Spinal cord (tissue), 10 donors: Measurements from ENCODE around the gene NPC1L1. TPM values are rescaled to one million over a fixed set of nuclear protein-coding genes. Genes with fewer than 3 reads are reported as not detected.

ENCODE experiments used
- DNase-seq, 6 donors: peaks; one replicate each; pipeline versions ENCODE4 v3.0.0 to v3.0.0-alpha.2; 2013 to 2015; ENCODE audit warnings: low spot score in 6 of 6, low read depth in 4 of 6
- H3K27ac ChIP-seq: one replicate; pipeline ENCODE4 v1.5.1; 2013; ENCODE audit warnings: low read depth, low read length, control low read depth
- H3K27me3 ChIP-seq: one replicate; pipeline ENCODE4 v1.6.1; 2013; ENCODE audit warnings: low read length; ENCODE audit not compliant: control insufficient read depth, insufficient read depth
- H3K36me3 ChIP-seq: one replicate; pipeline ENCODE4 v1.6.1; 2013; ENCODE audit warnings: low read length; ENCODE audit not compliant: control insufficient read depth, insufficient read depth
- H3K4me1 ChIP-seq: one replicate; pipeline ENCODE4 v1.6.1; 2013; ENCODE audit warnings: low read length; ENCODE audit not compliant: control insufficient read depth, insufficient read depth
- H3K4me3 ChIP-seq: one replicate; pipeline ENCODE4 v1.5.1; 2013; ENCODE audit warnings: low read depth, low read length, control low read depth
- H3K9me3 ChIP-seq: one replicate; pipeline ENCODE4 v1.6.1; 2013; ENCODE audit warnings: low read length; ENCODE audit not compliant: control insufficient read depth, insufficient read depth
- WGBS: methylation state at CpG from one replicate; pipeline ENCODE4 v1.1.5; 2013; ENCODE audit warnings: missing lambda C conversion rate; ENCODE audit not compliant: insufficient coverage; 5-methylcytosine and 5-hydroxymethylcytosine counted together
- long read RNA-seq, 4 donors: transcript quantifications; one replicate each; lab custom pipeline, GENCODE V29; 2026
- polyA plus RNA-seq, 2 donors: library from polyadenylated mRNA; unstranded; fragments of 120-200 nt; gene quantifications; one replicate each; pipeline ENCODE4 v1.2.1, GENCODE V29; 2013; ENCODE audit not compliant: insufficient read length in 2 of 2
- total RNA-seq, 2 donors: library from RNA; depleted of rRNA in 1 of 2; stranded (reverse); fragments of 120-200 nt in 1 of 2; fragments of >200 nt in 1 of 2; gene quantifications; one replicate each; pipeline versions ENCODE4 v1.2.3 to v1.2.4, GENCODE V29; 2013 to 2014
- donor health status: healthy.

NPC1L1 gene
- total RNA-seq (under 1 TPM; 0.06 to 0.10 TPM), polyA plus RNA-seq (under 1 TPM; 0.10 to 0.11 TPM)
- long read RNA-seq, donor 1, result 0 reads
- long read RNA-seq, donor 2, result 0 reads
- long read RNA-seq, donor 3, result 0 reads
- long read RNA-seq, donor 4, result 0 reads

- Histone ChIP-seq H3K9me3 (no peaks in the 10 kb centered on the region), H3K4me1 (no peaks in the 10 kb centered on the region), H3K27ac (no peak within 1 kb of the TSS), H3K4me3 (no peak within 1 kb of the TSS), H3K36me3 (no peaks in the 10 kb centered on the region), H3K27me3 (no peaks in the 10 kb centered on the region)
- WGBS, result 50% methylated on average over 18 of the region's 20 CpGs
- DNase-seq, result no peak
These were observed at the start of gene NPC1L1 for GRCh38 chr7:44541028-44541869. NPC1L1 (minus strand) TSS chr7:44541330; CDS start chr7:44541259, 71 bp downstream.

GRCh38 chr7:44590910-44591309 is 49.8 kb upstream of the NPC1L1 start:
- no peaks in the 10 kb centered on the region for H3K4me1 ChIP-seq
- H3K36me3 ChIP-seq, result no peaks in the 10 kb centered on the region
- no CpG with 5 or more reads among the region's 1 CpG for WGBS
- no peak overlapping the region for H3K27ac ChIP-seq
- no peak for DNase-seq
- no peak overlapping the region for H3K4me3 ChIP-seq
- no peaks in the 10 kb centered on the region for H3K27me3 ChIP-seq
- no peaks in the 10 kb centered on the region for H3K9me3 ChIP-seq

GRCh38 chr7:44587843-44588711 is 46.9 kb upstream of the NPC1L1 start:
- 40% methylated on average over 3 of the region's 6 CpGs for WGBS
- H3K27me3 ChIP-seq, result no peaks in the 10 kb centered on the region
- H3K4me3 ChIP-seq, result no peak overlapping the region
- peak in 2 of 6 donors; percentile 62 to 70 for DNase-seq
- H3K27ac ChIP-seq, result no peak overlapping the region
- H3K9me3 ChIP-seq, result no peaks in the 10 kb centered on the region
- peaks cover 2% of the 10 kb centered on the region for H3K4me1 ChIP-seq
- H3K36me3 ChIP-seq, result no peaks in the 10 kb centered on the region

- DNase-seq, result no peak
- H3K27ac ChIP-seq, result peak overlapping the region; percentile 100
- H3K27me3 ChIP-seq, result no peaks in the 10 kb centered on the region
These were observed 42.2 kb upstream of the NPC1L1 start for GRCh38 chr7:44583146-44583865.

GRCh38 chr7:44581879-44582603 is 40.9 kb upstream of the NPC1L1 start, which contains the start of gene TMED4:
TMED4 (minus strand) TSS chr7:44582231; CDS start chr7:44582206, 25 bp downstream.
- WGBS, result under 1% methylated on average over 70 of the region's 71 CpGs
- peak within 1 kb of the TSS; percentile 93 for H3K4me3 ChIP-seq
- H3K4me1 ChIP-seq, result peaks cover 25% of the 10 kb centered on the region
- peak within 1 kb of the TSS; percentile 100 for H3K27ac ChIP-seq
- no peaks in the 10 kb centered on the region for H3K9me3 ChIP-seq
- DNase-seq, result peak; percentile 97 to 100 (median 98)
- H3K27me3 ChIP-seq, result no peaks in the 10 kb centered on the region
- H3K36me3 ChIP-seq, result peaks cover 31% of the 10 kb centered on the region

More at GRCh38 chr7:44583146-44583865, 42.2 kb upstream of the NPC1L1 start:
- peak overlapping the region; percentile 93 for H3K4me3 ChIP-seq
- 100% methylated on average over 6 of the region's 13 CpGs for WGBS
- H3K9me3 ChIP-seq, result no peaks in the 10 kb centered on the region
- peaks cover 24% of the 10 kb centered on the region for H3K36me3 ChIP-seq
- H3K4me1 ChIP-seq, result peaks cover 25% of the 10 kb centered on the region

GRCh38 chr7:44580945-44581878 is 40.1 kb upstream of the NPC1L1 start:
- Histone ChIP-seq H3K36me3 (peaks cover 39% of the 10 kb centered on the region), H3K27me3 (no peaks in the 10 kb centered on the region), H3K4me3 (peak overlapping the region; percentile 93), H3K27ac (peak overlapping the region; percentile 100), H3K9me3 (no peaks in the 10 kb centered on the region), H3K4me1 (peaks cover 25% of the 10 kb centered on the region)
- peak in 1 of 6 donors; percentile 18 for DNase-seq
- 25% methylated on average over 26 of the region's 30 CpGs for WGBS

GRCh38 chr7:44576228-44576627 is 35.1 kb upstream of the NPC1L1 start:
- Histone ChIP-seq H3K36me3 (peaks cover 56% of the 10 kb centered on the region), H3K27me3 (no peaks in the 10 kb centered on the region), H3K4me3 (no peak overlapping the region), H3K9me3 (no peaks in the 10 kb centered on the region), H3K4me1 (peaks cover 36% of the 10 kb centered on the region), H3K27ac (no peak overlapping the region)
- DNase-seq, result no peak
- 86% methylated on average over 2 of the region's 2 CpGs for WGBS

GRCh38 chr7:44575054-44575453 is 33.9 kb upstream of the NPC1L1 start:
- DNase-seq, result no peak
- Histone ChIP-seq H3K4me3 (no peak overlapping the region), H3K9me3 (no peaks in the 10 kb centered on the region), H3K27me3 (no peaks in the 10 kb centered on the region), H3K4me1 (peaks cover 24% of the 10 kb centered on the region), H3K27ac (no peak overlapping the region), H3K36me3 (peaks cover 57% of the 10 kb centered on the region)
